ENCODE results near the gene TAF4. TPM values are rescaled to one million over a fixed set of nuclear protein-coding genes. Genes with fewer than 3 reads are reported as not detected.

TAF4 gene
- total and polyA plus RNA-seq, 2 of the 13 experiments (the other 11 are each of a cell fraction or from before 2014, with no cell fraction given): 5.9 to 12.0 TPM

DNA sequence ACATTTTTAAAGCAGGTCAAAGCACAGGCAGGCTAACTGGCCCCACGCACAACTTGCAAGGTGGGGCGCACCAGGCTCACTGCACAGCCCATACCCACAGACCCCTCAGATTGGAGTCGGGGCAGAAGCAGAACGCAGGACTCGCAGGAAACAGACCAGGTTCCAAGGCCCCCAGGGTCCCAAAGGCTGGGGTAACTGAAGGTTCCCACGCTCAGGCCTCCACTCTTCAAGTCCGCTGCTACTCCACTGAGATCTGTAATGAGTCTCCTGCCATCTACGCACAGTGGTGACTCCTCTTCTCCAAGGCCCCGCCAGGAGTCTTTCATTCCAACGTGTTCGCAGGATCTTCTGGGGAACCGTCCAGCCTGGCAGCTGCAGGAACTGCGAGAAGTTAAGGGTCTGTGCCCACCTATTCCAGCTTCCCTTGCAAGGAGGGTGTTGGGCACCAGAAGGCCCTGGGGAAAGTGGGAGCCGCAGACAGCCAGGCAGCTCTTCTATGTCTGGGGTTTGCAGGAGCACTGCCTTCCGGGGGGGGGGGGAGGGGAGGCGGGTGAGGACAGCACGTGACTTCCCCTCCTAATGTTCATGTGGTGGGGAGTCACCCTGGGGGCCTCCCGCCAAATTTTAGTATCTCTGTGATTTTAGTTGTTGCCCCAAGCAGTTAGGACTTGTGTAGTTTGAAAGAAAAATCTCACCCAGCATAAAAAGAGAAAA, 2.0 kb upstream of the TAF4 start (continued):
- TF ChIP-seq ZNF746 (CRISPR knock-in tag; IDR thresholded peaks at IDR 0.05): no peak
- TF ChIP-seq GABPA (IDR thresholded peaks at IDR 0.05; ENCODE audit: low read depth, low read length): no peak
- 0 out of 2 replicates have a peak, but pooled peaks have one; percentile 16 for TF ChIP-seq GABPA (CRISPR knock-in tag; IDR thresholded peaks at IDR 0.05; ENCODE audit: low read depth)
- no peak for TF ChIP-seq JUNB (CRISPR knock-in tag; IDR thresholded peaks at IDR 0.05; ENCODE audit: borderline replicate concordance)
- no peak for TF ChIP-seq ZNF318 (CRISPR knock-in tag; IDR thresholded peaks at IDR 0.05)
- no peak for TF ChIP-seq BRD4 (CRISPR knock-in tag; IDR thresholded peaks at IDR 0.05)
- no peak for TF ChIP-seq SYNCRIP (IDR thresholded peaks at IDR 0.05; ENCODE audit: insufficient read depth, low read depth, low read length)
- TF ChIP-seq, protein P1, sequence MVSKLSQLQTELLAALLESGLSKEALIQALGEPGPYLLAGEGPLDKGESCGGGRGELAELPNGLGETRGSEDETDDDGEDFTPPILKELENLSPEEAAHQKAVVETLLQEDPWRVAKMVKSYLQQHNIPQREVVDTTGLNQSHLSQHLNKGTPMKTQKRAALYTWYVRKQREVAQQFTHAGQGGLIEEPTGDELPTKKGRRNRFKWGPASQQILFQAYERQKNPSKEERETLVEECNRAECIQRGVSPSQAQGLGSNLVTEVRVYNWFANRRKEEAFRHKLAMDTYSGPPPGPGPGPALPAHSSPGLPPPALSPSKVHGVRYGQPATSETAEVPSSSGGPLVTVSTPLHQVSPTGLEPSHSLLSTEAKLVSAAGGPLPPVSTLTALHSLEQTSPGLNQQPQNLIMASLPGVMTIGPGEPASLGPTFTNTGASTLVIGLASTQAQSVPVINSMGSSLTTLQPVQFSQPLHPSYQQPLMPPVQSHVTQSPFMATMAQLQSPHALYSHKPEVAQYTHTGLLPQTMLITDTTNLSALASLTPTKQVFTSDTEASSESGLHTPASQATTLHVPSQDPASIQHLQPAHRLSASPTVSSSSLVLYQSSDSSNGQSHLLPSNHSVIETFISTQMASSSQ (IDR thresholded peaks at IDR 0.05; ENCODE audit: low read depth): 0 out of 2 replicates have a peak, but pooled peaks have one; percentile 1
- TF ChIP-seq, protein P1 (CRISPR knock-in tag; IDR thresholded peaks at IDR 0.05; ENCODE audit: borderline replicate concordance): no peak
- no peak for TF ChIP-seq NBN (conservative IDR thresholded peaks at IDR 0.05)
- TF ChIP-seq ZSCAN25 (CRISPR knock-in tag; IDR thresholded peaks at IDR 0.05): no peak

Data from HepG2 (cell line).